ENCODE data around the gene ITK. TPM values are rescaled to one million over a fixed set of nuclear protein-coding genes. Genes with fewer than 3 reads are reported as not detected.

Gene ITK
- total RNA-seq, 3 donors from 2014 or later = 3.3 to 4.4 (median 3.4) TPM

- Histone ChIP-seq H3K4me3 (no peak overlapping the region), H3K4me1 (no peaks in the 10 kb centered on the region), H3K9me3 (no peaks in the 10 kb centered on the region), H3K27me3 (no peaks in the 10 kb centered on the region), H3K36me3 (no peaks in the 10 kb centered on the region), H3K27ac (no peak overlapping the region)
- TF ChIP-seq POLR2AphosphoS5 (IDR thresholded peaks at IDR 0.05) (no peak), POLR2A (IDR thresholded peaks at IDR 0.05) (no peak), CTCF (IDR thresholded peaks at IDR 0.05) (no peak)
- intact Hi-C loops (cut with DNase I; ENCODE audit: low total_unique reads) = no loop called here
- DNase-seq (ENCODE audit: low spot score in 2 of 2) = no peak
Measured at GRCh38 chr5:157248821-157249470, 68.3 kb downstream of the ITK start.

- no peaks in the 10 kb centered on the region for H3K9me3 ChIP-seq
- H3K27me3 ChIP-seq = no peaks in the 10 kb centered on the region
- no peak for DNase-seq (ENCODE audit: low spot score in 2 of 2)
- no peak overlapping the region for H3K4me3 ChIP-seq
- H3K4me1 ChIP-seq = no peaks in the 10 kb centered on the region
- H3K27ac ChIP-seq = no peak overlapping the region
- TF ChIP-seq CTCF (IDR thresholded peaks at IDR 0.05) = no peak
- TF ChIP-seq POLR2A (IDR thresholded peaks at IDR 0.05) = no peak
- TF ChIP-seq POLR2AphosphoS5 (IDR thresholded peaks at IDR 0.05) = no peak
- intact Hi-C loops (cut with DNase I; ENCODE audit: low total_unique reads) = no loop called here
- no peaks in the 10 kb centered on the region for H3K36me3 ChIP-seq
Measured at GRCh38 chr5:157252711-157253465, 72.2 kb downstream of the ITK start.

- TF ChIP-seq POLR2AphosphoS5 (IDR thresholded peaks at IDR 0.05) (no peak), POLR2A (IDR thresholded peaks at IDR 0.05) (no peak), CTCF (IDR thresholded peaks at IDR 0.05) (peak; percentile 18 to 69 (median 65))
- H3K27ac ChIP-seq = no peak overlapping the region
- no peaks in the 10 kb centered on the region for H3K4me1 ChIP-seq
- H3K27me3 ChIP-seq = no peaks in the 10 kb centered on the region
- no peaks in the 10 kb centered on the region for H3K9me3 ChIP-seq
- intact Hi-C loops (cut with DNase I; ENCODE audit: low total_unique reads) = no loop called here
- no peak for DNase-seq (ENCODE audit: low spot score in 2 of 2)
- no peaks in the 10 kb centered on the region for H3K36me3 ChIP-seq
- H3K4me3 ChIP-seq = no peak overlapping the region
Measured at GRCh38 chr5:157253547-157253946, 72.9 kb downstream of the ITK start.

- Histone ChIP-seq H3K27me3 (no peaks in the 10 kb centered on the region), H3K36me3 (no peaks in the 10 kb centered on the region), H3K4me3 (no peak overlapping the region), H3K27ac (no peak overlapping the region), H3K9me3 (no peaks in the 10 kb centered on the region), H3K4me1 (no peaks in the 10 kb centered on the region)
- TF ChIP-seq CTCF (IDR thresholded peaks at IDR 0.05) (no peak), POLR2A (IDR thresholded peaks at IDR 0.05) (no peak), POLR2AphosphoS5 (IDR thresholded peaks at IDR 0.05) (no peak)
- intact Hi-C loops (cut with DNase I; ENCODE audit: low total_unique reads) = no loop called here
- DNase-seq (ENCODE audit: low spot score in 2 of 2) = no peak
Measured at GRCh38 chr5:157258450-157258849, 77.8 kb downstream of the ITK start.

GRCh38 chr5:157259699-157260098 lies 79.1 kb downstream of the ITK start:
- DNase-seq (ENCODE audit: low spot score in 2 of 2) = no peak
- Histone ChIP-seq H3K36me3 (no peaks in the 10 kb centered on the region), H3K27me3 (no peaks in the 10 kb centered on the region), H3K4me3 (no peak overlapping the region), H3K9me3 (no peaks in the 10 kb centered on the region), H3K27ac (no peak overlapping the region), H3K4me1 (no peaks in the 10 kb centered on the region)
- intact Hi-C loops (cut with DNase I; ENCODE audit: low total_unique reads) = no loop called here
- TF ChIP-seq POLR2AphosphoS5 (IDR thresholded peaks at IDR 0.05) = no peak
- TF ChIP-seq POLR2A (IDR thresholded peaks at IDR 0.05) = no peak
- no peak for TF ChIP-seq CTCF (IDR thresholded peaks at IDR 0.05)

Measured in breast epithelium (tissue), 4 donors.